GM21515 (cell line): ENCODE results near the gene RAB4A.

Experiments used
- ATAC-seq: cut with Tn5 transposase; IDR thresholded peaks from one replicate; pipeline ENCODE4 v1.9.1; 2021; ENCODE audit not compliant: unreplicated experiment

Gene RAB4A

DNA sequence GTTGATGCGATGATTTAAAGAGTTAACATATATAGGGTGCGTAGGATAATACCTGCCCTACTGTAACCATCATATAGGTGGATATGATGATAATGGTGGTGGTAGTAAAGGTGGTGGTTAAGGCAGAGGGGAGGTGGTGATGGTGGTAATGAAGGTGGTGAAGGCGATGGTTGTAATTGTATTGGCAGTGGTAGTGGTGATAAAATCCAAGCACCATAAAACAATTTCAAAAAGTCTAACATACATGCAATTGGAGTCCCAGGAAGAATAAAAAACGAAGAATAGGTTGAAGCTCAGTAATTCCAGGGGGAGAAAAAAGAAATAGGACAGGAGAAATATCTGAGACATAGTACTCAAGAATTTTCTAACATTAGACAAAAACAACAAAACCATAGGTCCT, 27.3 kb upstream of the RAB4A start:
- no peak for ATAC-seq

DNA sequence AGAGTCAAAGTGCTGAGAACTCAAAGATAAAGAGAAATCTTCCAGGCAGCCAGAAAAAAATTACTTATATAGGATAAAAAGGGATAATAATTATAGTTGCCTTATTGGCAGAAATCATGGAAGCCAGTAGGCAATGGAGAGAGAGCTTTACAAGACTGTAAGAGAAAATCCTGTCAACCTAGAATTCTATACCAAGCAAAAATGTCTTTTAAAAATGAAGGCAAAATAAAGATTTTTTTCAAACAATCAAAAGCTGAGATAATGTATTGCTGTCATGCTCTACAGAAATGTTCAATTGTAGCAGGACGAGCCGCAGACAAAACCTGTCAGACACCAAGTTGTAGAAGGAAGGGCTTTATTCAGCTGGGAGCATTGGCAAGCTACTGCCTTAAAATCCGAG, 26.8 kb upstream of the RAB4A start:
- ATAC-seq = no peak

DNA sequence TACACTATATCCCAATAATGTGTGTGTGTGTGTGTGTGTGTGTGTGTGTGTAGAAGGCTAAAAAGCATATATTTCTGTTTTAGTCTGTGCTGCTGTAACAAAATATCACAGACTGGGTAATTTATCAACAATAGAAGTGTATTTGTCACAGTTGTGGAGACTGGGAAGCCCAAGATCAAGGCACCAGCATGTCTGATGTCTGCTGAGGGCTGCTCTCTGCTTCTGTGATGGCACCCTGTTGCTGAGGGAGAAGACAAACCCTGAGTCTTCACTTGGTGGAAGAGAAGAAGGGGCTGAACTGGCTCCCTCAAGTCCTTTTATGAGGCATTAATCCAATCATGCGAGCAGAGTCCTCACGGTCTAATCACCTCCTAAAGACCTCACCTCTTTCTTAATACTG, 23.0 kb upstream of the RAB4A start:
- no peak for ATAC-seq

DNA sequence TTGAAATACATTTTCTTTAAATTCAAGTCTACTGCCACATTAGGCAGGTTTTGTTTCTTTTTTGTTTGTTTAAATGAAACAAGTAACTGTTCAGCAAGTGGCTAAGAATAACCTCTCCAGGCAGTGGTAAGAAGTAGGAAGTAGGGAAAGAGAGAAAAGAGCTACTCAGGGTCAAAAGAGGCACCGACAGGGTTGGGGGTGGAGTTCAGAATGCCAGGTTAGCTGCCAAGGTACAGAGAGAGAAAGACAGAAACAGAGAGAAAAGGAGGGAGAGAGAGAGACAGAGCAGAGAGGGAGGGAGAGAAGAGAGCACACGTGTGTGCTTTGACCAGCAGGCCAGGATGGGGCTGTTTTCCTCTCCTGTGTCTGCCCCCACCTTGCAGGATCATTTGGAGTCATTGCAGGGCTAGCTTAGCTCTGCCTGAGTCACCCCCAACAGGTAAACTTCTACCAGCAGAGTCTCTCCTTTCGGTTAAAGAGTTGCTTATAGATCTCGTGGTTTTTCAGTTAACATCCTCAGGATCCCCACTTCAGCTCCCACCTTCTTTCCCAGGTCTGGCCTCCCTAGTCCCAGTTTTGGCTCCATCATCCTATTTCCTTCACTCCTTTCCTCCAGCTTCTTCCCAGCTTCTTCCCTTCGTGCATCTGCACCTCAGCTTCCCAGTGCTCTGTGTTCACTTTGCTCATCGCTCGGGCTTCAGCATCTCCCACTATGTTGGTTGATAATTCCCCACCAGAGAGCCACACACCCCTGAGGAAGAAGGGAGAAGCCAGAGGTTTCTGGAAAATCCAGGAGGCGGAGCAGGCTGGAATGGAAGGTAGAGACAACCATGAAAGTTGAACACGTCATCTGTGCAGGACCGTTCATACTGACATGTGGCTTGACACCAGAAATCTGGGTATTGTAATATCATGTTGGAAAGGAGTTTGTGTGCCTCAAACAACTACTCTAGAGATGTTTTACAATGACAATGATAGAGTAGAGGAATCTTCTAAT, 21.8 kb upstream of the RAB4A start:
- no peak for ATAC-seq

DNA sequence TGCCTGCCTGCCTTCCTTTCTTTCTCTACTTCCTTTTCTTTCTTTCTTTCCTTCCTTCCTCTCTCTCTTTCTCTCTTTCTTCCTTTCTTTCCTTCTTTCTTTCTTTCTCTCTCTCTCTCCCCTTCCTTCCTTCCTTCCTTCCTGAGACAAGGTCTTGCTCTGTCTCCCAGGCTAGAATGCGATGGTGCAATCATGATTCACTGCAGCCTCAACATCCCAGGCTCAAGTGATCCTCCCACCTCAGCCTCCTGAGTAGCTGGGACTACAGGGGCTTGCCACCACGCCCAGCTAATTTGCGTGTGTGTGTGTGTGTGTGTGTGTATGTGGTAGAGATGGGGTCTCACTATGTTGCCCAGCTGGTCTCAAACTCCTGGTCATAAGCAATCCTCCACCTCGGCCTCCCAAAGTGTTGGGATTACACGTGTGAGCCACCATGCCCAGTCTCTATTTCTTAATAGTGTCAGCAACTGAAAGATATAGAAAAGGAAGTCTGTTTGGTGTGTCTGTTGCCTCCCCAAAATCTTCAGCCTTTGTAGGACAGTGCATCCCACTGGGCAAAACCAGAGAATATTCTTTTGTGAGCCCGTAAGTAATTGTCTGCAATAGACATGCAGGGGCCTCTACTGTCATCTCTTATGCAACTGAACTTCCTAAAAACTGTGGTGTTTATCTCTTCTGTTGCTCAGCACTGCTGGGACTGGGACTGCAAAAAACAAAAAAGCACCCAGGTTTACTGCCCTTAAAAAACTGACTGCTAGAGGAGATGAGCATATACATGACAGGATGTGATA, 20.9 kb upstream of the RAB4A start:
- ATAC-seq = no peak

DNA sequence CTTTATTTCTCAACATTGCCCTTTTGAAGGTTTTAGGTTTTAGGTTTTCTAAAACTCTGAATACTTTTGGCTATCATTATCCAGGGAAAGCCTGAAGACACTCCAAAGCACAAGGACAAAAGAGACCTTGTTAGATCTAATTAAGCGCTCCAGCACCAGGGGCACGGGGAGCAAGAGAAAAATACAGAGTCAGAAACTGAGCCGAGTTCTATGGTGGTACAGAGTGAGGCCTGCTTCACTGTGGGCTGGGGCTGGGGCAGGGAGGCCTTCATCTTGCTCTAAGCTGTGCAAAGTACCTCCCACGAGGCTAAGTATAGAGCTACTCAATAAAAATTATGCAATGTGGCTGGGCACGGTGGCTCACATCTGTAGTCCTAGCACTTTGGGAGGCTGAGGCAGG, 19.7 kb upstream of the RAB4A start:
- ATAC-seq = no peak

DNA sequence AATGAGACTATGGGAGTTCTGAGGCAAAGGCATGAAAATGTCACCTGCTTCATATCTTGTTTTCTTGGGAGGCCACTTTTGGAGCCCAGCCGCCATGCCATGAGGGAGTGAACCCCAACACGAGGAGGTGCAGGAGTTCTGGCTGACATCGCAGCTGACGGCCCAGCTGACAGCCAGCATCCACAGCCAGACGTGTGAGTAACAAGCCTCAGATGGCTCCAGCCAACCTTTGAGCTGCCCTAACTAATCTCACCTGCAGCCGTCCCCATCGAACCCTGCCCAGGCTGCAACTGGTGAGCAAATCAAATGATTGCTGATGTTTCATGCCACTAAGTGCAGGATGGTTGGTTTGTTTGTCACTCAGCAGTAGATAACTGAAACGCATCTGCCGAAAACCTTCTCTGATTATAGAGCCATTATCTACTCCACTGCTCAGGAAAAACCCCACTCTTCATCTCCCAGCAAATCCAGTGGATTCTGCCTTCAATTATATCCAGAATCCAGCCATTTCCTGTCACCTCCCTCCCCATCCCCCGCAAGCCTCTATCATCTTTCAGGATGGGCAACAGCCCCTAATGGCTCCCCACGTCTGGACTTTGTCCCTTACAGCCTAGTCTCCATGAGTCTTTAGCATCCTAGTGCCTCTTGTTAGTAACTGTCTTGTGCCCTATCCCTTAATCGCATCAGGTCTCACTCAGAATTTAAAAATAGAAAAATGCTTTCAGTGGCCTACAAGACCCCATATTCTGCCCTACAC, 18.5 kb upstream of the RAB4A start:
- ATAC-seq = no peak

DNA sequence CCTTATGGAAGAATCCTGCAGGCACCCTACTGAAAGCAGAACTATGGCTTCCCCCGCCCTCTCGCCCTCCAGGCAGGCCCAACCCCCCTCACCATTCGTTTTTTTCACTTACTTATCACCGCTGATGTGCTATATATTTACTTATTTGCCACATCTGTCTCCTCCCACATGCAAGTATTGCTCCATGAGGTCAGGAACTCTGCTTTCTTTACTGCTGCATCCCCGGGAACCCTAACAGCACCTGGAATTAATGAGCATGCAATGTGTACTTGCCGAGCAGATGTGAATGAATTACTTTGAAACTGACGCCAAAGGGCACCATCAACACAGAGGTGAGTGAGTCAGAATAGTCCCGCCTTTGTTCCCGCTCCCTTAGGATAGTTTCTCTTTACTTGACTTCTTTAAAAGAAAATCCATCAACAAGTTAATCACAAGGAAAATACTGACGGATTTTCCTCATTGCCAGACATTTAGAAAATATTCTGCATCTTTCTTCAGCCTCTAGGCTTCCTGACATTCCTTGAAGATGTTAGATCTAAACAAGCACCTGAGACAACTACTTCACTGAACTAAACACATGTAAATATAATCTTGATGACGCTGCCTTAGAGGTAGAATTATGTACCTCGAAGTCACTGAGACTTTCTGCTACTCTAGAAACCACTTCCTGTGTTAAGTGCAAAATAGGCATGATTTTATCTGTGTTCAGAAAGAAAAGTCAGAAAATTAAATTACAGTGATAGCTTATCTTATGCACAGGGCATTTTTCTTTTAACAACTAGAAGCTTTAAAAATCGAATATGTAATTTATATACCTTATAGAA, 17.5 kb upstream of the RAB4A start:
- no peak for ATAC-seq

DNA sequence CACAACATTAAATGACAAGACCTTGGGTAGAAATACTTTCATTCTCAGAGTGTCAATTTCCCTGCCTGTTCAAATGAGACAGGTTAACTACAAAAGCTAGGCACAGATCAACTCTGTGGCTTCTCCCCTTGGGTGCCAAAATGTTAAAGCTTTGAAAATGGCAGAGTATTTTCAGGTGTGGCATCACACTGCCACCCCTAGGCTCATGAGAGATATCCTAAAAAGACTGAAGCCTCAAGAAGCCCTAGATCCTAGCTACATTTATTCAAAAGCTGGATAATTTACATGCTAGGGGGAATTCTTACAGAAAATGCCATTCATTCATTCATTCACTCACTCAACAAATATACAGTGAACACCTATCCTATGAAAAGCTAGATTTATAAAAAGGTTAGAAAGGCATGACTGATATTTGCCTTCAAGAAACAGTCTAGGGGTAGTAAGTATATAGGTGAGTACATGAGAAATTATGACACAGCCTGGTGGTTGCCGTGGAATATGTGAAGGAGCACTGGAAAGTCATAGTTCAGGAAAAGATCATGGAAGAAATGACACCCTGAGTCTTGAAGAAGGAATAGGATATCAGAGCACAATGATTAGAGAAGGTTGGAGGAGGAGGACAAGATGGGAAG, 15.9 kb upstream of the RAB4A start:
- ATAC-seq = no peak

DNA sequence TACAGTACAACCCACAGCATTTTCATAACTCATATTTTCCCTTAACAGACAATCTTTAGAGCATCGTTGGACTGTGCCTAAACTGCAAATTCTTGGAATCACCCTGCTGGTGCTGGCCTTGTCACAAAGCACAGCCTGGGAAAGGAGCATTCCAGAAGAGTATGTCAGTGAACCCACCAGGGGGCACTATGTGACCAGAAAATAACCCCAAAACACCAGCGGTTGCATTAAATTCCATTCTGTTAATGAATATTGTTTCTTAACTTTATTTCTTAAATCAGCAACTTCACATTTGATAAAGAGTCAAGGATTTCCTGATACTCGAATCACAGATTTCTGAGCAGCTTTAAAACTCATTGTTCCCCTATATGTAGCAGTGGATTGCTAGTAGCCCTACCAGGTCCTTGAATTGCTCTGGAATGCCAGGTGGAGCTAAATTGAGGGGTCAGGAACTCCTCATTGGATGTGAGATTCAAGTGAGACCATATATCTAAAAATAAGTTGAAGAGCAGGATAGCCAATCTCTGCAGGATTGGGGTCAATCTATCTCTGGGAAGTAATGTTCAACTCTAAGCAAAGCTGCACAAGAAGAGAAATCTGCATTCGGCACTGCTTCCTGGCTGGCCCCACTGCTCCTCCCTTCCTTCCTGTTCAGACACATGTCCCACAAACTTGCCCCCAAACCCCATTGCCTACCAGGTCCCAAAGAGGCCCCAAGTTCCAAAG, 12.7 kb upstream of the RAB4A start:
- no peak for ATAC-seq

DNA sequence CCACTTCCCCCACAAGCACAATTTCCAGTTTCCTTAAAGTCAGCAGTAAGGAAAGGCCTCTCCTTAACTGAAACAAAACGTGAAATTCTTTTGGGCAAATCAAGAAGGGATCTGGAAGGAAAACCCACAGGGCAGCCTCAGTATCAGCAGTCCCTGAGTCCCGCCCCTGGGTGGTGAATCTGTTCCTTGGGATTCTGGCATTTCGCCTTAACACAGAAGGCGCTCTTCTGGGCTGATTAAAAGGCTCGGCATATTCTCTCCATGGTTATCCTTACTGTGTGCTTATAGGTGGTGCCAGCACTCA, 12.2 kb upstream of the RAB4A start:
- no peak for ATAC-seq

DNA sequence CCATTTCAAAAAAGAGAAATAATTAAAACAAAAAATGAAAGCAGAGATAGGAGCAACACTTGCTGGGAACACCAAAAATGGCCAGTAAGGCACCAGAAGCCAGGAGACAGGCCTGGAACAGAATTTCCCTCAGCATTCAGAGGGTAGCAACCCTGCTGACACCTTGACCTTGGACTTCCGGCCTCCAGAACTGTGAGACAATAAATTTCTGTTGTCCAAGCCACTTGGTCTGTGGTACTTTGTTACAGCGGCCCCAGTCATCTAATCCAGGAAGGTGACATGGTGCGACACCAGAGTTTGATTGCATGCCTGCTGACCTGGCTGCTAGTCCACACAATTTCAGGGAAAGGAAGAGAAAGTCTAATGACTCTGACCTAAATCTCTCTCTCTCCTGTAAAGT, 10.6 kb upstream of the RAB4A start:
- ATAC-seq = no peak

DNA sequence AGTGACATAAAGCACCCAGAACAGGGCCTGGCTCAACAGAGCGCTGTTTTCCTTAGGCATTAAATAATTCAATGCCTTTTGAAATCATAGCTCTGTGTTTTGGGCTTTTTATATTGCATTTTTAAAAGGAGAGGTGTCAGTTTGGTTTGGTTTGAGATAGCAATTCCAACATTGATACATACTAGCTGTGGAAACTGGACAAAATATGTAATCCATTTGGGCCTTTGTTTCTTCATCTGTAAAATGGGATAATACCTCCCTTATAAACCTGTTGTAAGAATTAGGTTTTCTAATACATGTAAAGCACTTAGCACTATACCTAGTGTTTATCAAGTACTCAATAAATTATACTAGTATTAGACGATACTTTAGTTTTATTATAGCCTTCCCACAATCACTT, 8.7 kb upstream of the RAB4A start:
- ATAC-seq = no peak

DNA sequence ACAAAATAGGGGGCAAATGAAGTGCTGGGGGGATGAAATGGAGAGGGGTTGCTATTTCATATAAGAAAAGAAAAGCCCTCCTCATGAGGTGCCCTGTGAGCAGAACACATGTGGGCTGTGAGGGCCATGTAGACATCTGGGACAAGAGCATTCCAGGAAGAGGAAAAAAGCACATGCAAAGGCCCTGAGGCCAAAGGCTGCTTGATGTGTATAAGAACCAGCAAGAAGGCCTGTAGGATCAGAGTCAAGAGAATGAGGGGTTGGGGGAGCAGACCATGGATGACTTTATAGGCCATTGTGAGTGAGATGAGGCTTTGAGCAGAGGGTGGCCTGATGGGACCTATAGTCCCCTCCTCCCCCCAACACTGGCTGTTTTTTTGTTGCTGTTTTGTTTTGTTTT, 7.7 kb upstream of the RAB4A start:
- ATAC-seq = no peak

DNA sequence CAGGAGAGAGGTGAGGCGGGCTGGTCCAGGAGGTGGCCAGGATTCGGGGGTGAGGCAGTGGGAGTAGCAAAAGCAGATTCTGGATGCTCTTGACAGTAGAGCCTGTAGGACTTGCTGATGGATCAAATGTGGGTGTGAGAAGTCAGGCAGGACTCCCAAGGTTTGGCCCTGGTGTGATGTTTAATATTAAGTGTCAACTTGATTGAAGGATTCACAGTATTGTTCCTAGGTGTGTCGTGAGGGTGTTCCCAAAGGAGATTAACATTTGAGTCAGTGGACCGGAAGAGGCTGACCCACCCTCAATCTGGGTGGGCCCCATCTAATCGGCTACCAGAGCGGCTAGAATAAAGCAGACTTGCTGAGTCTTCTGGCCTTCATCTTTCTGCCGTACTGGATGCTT, 6.8 kb upstream of the RAB4A start:
- ATAC-seq = no peak

DNA sequence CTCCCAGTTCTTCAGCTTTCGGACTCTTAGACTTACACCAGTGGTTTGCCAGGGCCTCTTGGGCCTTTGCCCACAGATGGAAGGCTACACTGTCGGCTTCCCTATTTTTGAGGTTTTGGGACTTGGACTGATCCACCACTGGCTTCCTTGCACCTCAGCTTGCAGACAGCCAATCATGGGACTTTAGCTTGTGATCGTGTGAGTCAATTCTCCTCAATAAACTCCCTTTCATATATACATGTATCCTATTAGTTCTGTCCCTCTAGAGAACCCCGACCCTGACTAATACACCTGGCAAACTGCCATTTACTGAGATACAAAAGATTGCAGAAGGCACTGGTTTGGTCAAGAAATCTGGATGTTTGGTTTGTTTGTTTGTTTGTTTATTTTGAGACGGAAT, 6.4 kb upstream of the RAB4A start:
- no peak for ATAC-seq

DNA sequence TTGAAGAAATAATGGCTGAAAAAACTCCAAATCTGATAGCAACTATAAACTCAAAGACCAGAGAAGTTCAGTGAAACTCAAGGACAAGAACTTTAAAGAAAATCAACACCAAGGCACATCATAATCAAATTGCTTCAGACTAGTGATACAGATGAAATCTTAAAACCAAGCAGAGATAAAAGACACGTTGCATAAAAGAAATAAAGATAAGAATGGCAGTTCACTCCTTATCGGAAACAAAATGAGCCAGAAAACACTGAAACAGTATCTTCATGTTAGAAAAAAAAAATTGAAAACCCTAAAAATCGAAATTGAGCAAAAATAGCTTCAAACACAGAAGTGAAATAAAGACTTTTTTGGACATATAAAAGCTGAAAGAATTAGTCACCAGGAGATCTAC, 4.6 kb upstream of the RAB4A start:
- no peak for ATAC-seq

DNA sequence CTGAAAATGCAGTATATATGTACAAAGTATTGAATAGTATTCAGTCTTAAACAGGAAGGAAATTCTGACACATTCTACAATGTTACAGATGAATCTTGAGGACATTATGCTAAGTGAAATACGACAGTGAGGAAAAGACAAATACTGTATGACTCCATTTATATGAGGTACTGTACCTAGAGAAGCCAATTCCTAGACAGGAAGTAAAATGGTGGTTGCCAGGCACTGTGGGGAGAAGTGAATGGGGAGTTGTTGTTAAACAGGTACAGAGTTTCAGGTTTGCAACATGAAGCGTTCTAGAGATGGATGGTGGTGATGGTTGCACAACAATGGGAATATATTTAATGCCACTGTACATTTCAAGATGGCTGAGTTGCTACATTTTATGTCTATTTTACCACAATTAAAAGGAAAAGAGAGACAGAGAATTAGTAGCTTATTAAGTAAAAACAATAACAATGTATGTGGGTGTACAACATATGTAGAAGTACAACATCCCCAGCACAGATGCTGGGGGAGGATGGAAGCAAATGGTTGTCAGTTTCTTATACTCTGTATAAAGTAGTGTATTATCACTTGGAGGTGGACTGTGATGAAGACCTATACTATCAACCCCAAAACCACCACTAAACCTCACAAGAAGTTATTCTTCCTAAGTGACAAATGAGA, 3.9 kb upstream of the RAB4A start:
- ATAC-seq = no peak

DNA sequence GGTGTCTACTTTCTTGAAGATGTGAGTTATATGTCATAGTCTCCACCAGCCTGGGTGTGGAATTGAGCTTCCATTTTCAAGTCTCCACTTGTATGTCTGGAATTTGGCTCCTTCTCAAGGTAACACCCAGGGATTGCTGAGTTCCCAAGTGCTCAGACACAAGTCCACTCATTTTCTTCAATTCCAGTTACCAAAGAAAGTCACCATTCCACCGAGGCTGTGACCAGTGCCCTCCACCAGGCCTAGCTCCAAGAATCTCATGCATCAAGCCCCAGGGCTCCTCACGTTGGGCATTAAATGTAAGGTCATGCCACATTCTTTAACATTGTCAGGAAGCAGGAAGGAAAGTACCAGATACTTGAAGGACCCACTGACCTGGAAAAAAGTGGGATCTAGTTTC, 2.4 kb upstream of the RAB4A start:
- ATAC-seq = no peak
